ENCODE data around the gene TIMM17A. TPM values are rescaled to one million over a fixed set of nuclear protein-coding genes. Genes with fewer than 3 reads are reported as not detected.
"Not testable (repeated sequence)": the region's sequence is repeated elsewhere in the genome, so short reads cannot be mapped to it uniquely, and the experiment has no call there.

The TIMM17A gene
- total RNA-seq, 1 donor from 2014 or later: 30.0 TPM

DNA sequence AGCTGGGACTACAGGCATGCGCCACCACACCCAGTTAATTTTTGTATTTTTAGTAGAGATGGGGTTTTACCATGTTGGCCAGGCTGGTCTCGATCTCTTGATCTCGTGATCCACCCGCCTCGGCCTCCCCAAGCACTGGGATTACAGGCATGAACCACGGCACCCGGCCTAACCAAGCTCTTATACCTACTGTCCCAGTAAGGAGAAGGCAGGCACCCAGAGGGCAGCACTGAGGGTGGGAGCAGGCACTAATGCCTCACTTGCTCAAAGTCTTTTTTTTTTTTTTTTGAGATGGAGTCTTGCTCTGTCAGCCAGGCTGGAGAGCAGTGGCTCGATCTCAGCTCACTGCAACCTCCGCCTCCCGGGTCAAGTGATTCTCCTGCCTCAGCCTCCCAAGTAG, 15.0 kb upstream of the TIMM17A start:
- not testable (repeated sequence) for DNase-seq

DNA sequence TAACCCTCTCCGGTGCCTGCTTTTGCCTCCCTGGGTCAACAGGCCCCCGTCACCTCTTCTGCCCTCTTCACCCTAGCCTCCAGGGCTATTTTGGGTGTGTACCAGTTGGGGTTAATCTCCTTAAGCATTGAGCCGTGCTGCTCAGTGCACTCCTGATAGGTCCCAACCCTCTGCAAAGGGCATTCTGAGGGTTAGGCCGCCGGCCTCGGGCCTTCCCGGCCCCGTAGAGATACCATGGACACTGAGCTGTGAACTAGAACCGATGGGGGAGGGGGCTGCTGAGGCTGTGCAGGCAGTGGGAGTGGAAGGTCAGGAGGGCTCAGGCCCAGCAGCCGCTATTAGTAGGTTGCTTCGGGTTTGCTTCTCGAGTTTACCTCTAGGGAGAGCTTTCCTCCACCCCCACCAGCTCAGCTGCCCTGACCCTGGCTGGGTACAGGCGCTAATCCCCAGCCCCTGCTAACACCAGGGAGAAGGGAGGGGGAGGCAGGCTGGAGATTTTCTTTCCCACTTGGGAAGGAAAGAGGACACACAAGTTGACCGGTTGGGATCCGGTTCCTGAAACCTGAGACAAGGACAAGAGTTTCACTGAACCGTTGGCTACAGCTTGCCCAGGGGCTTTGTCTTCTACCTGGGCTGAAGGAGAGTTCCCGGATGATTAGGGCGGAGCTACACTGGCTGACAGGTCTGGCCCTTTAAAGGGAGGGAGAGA, 13.7 kb upstream of the TIMM17A start:
- no peak for DNase-seq

- no peak for DNase-seq
These were observed 13.2 kb upstream of the TIMM17A start for GRCh38 chr1:201942129-201942495.

DNA sequence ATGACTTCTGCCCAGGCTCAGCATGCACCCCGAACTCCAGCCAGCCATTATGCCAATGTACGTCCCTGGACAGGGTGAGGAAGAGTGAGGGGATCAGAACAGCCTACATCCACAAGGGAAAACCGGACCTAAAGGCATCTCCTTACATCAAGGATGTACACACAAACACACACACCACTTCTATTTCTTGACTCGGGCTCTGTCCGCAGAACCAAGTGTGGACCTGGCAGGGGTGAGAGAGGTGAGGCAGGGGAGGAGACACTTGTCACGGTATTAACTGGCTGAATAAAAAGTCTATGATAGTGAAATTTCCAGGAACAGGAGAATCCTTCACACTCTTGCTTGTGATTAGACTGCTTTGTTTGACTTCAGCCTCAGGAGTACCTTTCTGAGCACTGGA, 11.3 kb upstream of the TIMM17A start:
- DNase-seq: no peak

- no peak for DNase-seq
These were observed 10.7 kb upstream of the TIMM17A start for GRCh38 chr1:201944639-201945038.

DNA sequence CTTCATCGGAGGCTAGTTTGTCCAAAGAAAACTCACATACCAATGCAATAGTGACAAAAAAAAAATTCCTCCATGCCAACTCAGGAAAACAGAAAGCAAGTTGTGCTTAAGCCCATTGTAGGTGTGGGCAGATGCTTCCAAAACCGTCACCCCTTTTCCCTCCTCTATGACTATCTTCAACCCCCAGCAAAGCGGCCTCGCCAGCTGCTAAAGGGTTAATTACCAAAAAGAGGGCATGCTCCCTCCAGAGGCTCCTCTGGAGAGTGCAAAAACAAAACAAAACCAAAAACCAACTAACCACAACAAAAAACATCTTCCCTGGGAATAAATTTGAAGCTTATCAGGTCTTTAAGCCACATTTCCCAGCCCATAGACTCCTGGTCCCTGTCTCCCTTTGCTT, 10.1 kb upstream of the TIMM17A start:
- DNase-seq: no peak

DNA sequence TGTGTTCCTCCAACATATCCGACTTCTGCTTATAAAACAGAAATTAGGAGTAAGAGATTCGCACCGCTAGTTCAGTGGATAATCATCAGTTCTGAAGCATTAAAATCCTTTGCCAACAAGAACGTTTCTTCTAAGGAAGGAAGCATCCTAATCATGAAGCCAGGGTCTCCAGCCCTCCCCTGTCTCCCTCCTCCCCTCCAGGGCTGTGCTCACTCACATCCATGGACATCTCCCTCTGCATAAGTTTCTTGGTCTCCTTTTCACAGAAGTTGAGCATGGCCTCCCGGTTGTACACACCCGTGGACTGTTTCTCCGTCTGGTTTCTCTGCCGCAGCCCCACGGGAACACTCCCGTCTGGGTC, 9.5 kb upstream of the TIMM17A start:
- DNase-seq: no peak

GRCh38 chr1:201946224-201946908, 8.9 kb upstream of the TIMM17A start, which contains the start of gene LMOD1:
TSS of gene LMOD1 (minus strand) at chr1:201946548. CDS start at chr1:201946340, 208 bp downstream.
- peak; percentile 77 for DNase-seq

GRCh38 chr1:201947697-201948008, 7.7 kb upstream of the TIMM17A start:
- no peak for DNase-seq

GRCh38 chr1:201949491-201949890, 5.8 kb upstream of the TIMM17A start:
- DNase-seq: no peak

DNA sequence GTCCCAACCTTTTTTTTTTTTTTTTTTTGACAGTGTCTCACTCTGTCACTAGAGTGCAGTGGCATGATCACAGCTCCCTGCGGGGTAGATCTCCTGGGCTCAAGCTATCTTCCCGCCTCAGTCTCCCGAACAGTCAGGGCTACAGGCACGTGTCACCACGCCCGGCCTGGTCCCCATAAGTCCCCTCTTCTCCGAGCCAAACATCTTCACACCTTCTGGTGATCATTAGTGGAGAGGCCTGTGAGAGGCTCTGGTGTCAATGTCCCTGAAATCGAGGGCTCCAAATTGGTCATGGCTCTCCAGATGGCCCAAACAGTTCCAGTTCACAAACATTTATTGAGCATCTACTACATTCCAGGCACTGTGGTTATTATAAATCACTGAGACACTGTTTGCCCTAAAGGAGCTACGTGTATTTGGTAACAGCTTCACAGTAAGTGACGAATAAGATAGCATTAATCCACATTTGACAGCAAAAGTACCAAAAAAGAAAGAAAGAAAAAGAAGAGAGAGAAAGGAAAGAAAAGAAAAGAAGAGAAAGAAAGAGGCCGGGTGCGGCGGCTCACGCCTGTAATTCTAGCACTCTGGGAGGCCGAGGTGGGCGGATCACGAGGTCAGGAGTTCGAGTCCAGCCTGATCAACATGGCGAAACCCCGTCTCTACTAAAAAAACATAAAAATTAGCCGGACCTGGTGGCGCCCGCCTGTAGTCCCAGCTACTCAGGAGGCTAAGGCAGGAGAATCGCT, 867 bp upstream of the TIMM17A start:
- DNase-seq: no peak

GRCh38 chr1:201955729-201956143, 433 bp downstream of the TIMM17A start:
- peak; percentile 3 for DNase-seq

DNA sequence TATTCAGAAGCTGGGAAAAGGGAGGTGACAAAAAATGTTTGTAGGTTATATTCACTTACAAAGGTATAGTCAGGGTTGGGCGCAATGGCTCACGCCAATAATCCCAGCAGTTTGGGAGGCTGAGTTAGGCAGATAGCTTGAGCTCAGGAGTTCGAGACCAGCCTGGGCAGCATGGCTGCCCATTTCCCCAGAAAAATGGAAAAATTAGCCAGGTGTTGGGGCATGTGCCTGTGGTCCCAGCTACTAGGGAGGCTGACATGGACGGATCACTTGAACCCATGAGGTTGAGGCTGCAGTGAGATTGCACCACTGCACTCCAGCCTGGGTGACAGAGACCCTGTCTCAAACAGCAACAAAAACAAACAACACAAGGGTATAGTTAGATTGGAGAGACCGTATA, 3.0 kb downstream of the TIMM17A start:
- no peak for DNase-seq

GRCh38 chr1:201962382-201962781, 7.1 kb downstream of the TIMM17A start:
- not testable (repeated sequence) for DNase-seq

DNA sequence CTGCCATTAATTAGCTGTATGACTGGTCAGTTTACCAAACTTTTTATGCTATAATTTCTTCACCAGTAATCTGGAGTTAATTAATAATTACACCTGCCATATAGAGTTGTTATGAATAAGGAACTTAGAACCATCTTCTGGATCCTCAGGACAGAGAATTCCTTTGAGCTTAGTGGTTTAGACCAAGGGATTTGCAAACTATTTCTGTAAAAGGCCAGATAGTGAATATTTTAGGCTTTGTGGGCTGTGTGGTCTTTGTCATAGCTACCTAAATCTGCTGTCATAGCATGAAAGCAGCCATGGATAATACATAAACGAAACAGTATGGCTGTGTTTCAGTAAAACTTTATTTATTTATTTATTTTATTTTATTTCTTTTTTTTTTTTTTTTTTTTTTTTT, 9.0 kb downstream of the TIMM17A start:
- no peak for DNase-seq

GRCh38 chr1:201966171-201966570, 10.9 kb downstream of the TIMM17A start:
- no peak for DNase-seq

GRCh38 chr1:201968202-201968925, 13.1 kb downstream of the TIMM17A start:
- no peak for DNase-seq

GRCh38 chr1:201970334-201971159, 15.2 kb downstream of the TIMM17A start:
- DNase-seq: no peak

- no peak for DNase-seq
These were observed 26.8 kb downstream of the TIMM17A start for GRCh38 chr1:201982082-201982622.

DNA sequence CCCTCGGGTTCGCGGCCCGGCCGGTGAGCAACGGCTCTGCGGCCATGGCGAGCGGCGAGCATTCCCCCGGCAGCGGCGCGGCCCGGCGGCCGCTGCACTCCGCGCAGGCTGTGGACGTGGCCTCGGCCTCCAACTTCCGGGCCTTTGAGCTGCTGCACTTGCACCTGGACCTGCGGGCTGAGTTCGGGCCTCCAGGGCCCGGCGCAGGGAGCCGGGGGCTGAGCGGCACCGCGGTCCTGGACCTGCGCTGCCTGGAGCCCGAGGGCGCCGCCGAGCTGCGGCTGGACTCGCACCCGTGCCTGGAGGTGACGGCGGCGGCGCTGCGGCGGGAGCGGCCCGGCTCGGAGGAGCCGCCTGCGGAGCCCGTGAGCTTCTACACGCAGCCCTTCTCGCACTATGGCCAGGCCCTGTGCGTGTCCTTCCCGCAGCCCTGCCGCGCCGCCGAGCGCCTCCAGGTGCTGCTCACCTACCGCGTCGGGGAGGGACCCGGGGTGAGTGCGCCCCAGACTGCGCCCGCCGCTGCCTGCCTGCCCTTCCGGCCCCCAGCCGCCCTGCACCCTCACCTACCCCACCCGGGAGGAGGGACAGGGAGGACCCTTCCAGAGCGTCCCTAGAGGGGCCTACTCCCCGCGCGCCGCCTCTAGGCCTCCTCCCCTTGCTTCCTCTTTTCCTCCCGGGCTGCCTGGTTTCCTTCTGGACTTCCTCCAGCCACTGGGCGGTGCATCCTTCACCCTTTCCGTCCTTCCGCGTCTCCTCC, 27.5 kb downstream of the TIMM17A start, which contains the start of gene RNPEP:
Gene RNPEP (plus strand): TSS at position 26 of the 757 bp plus-strand sequence. CDS start 19 bp downstream, at position 45.
- peak; percentile 53 for DNase-seq

DNA sequence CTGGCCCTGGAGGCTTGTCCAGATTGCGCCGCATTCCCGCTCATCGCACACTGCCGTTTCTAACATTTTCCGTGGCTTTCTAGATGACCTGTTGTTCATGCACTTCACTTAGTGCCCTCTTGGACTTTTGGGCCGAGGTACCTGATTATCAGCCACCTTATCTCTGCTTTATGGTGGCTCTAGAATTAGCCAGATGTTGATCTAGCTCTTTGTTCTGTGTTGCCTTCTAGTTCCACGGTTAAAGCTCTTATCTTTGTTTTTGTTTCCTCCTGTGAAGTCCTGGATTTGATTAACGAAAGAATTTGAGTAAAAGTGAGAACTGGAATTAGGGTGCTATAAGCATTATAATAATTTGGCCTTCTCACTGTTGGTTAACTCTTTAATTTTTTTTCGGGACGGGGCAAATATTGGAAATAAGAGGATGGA, 28.1 kb downstream of the TIMM17A start:
- peak; percentile 53 for DNase-seq
